ENCODE results near the gene RETREG2. TPM values are rescaled to one million over a fixed set of nuclear protein-coding genes. Genes with fewer than 3 reads are reported as not detected.
"Not testable (repeated sequence)": the region's sequence is repeated elsewhere in the genome, so short reads cannot be mapped to it uniquely, and the experiment has no call there.

Gene RETREG2
- total RNA-seq, 1 donor from 2014 or later: 41.6 TPM

GRCh38 chr2:219198974-219199373 is 20.9 kb downstream of the RETREG2 start:
- no peak for ATAC-seq

- no peak for ATAC-seq
Observed at GRCh38 chr2:219199470-219200211, 21.6 kb downstream of the RETREG2 start.

GRCh38 chr2:219200502-219201326 is 22.6 kb downstream of the RETREG2 start:
- not testable (repeated sequence) for ATAC-seq

- not testable (repeated sequence) for ATAC-seq
Observed at GRCh38 chr2:219201331-219201730, 23.3 kb downstream of the RETREG2 start.

GRCh38 chr2:219204425-219205164 is 26.5 kb downstream of the RETREG2 start:
- ATAC-seq: no peak

- no peak for ATAC-seq
Observed at GRCh38 chr2:219205165-219205538, 27.1 kb downstream of the RETREG2 start.

GRCh38 chr2:219205981-219206327 is 27.9 kb downstream of the RETREG2 start:
- ATAC-seq: no peak

GRCh38 chr2:219206328-219207133 is 28.5 kb downstream of the RETREG2 start, which contains the start of gene ZFAND2B:
Gene ZFAND2B (plus strand): TSS chr2:219206782. CDS start chr2:219206988, 206 bp downstream.
- peak; percentile 96 for ATAC-seq

GRCh38 chr2:219207134-219207883 is 29.2 kb downstream of the RETREG2 start:
- peak; percentile 2 for ATAC-seq

GRCh38 chr2:219207884-219208740 is 30.0 kb downstream of the RETREG2 start:
- ATAC-seq: peak; percentile 35

- no peak for ATAC-seq
Observed at GRCh38 chr2:219209236-219210195, 31.4 kb downstream of the RETREG2 start.

- no peak for ATAC-seq
Observed at GRCh38 chr2:219210196-219210885, 32.3 kb downstream of the RETREG2 start.

- ATAC-seq: no peak
Observed at GRCh38 chr2:219210886-219211362, 32.8 kb downstream of the RETREG2 start.

- ATAC-seq: no peak
Observed at GRCh38 chr2:219213026-219213415, 34.9 kb downstream of the RETREG2 start.

- no peak for ATAC-seq
Observed at GRCh38 chr2:219213486-219214071, 35.5 kb downstream of the RETREG2 start.

- ATAC-seq: no peak
Observed at GRCh38 chr2:219214141-219214540, 36.1 kb downstream of the RETREG2 start.

GRCh38 chr2:219214786-219215185 is 36.7 kb downstream of the RETREG2 start:
- ATAC-seq: no peak

All from esophagus mucosa (tissue), 1 donor.